Right ventricle myocardium inferior (tissue), 1 donor: ENCODE results near the gene USF1. TPM values are rescaled to one million over a fixed set of nuclear protein-coding genes. Genes with fewer than 3 reads are reported as not detected.
"Not testable (repeated sequence)": the region's sequence is repeated elsewhere in the genome, so short reads cannot be mapped to it uniquely, and the experiment has no call there.

Experiments used
- ATAC-seq: fragments of 200-7000 bp; cut with Tn5 transposase; one replicate; pipeline ENCODE4 v1.9.1; 2020; ENCODE audit warnings: mild to moderate bottlenecking, moderate library complexity
- DNase-seq: peaks from one replicate; pipeline ENCODE4 v3.0.0; 2021; ENCODE audit errors: missing footprints
- intact Hi-C: fragments of 100-400 bp; cut with DNase I; formaldehyde crosslinking; loops from one replicate; pipeline ENCODE4 v1.11.0; 2022
- total RNA-seq: library from RNA; stranded (reverse); fragmentation: NEBNext Ultra II Directional; extraction: Animal tissue kit (Norgen Biotek cat#: 25700); gene quantifications from one replicate; pipeline ENCODE4 v1.2.1, GENCODE V29; 2021
- donor health status: DM: no; HTN: yes; CAD: no; lungs with severe emphysema.

USF1 gene
- total RNA-seq, 1 donor from 2014 or later, result 33.7 TPM

GRCh38 chr1:161054805-161055204, 9.0 kb upstream of the USF1 start:
- DNase-seq, result no peak
- no peak for ATAC-seq
- intact Hi-C loops, result no loop called here

GRCh38 chr1:161054232-161054631, 8.5 kb upstream of the USF1 start:
- ATAC-seq (no peak), DNase-seq (no peak)
- intact Hi-C loops, result no loop called here

GRCh38 chr1:161052899-161053298, 7.1 kb upstream of the USF1 start:
- no peak for ATAC-seq
- DNase-seq, result no peak
- intact Hi-C loops, result no loop called here

- DNase-seq (no peak), ATAC-seq (no peak)
- intact Hi-C loops, result no loop called here
Observed at GRCh38 chr1:161051219-161051618, 5.4 kb upstream of the USF1 start.

GRCh38 chr1:161048949-161049722, 3.4 kb upstream of the USF1 start:
- intact Hi-C loops, result loop anchor here (5.0 kb wide), 1 partner anchor 83 kb away; the partner anchor contains the start of gene DEDD
- ATAC-seq (no peak), DNase-seq (no peak)

- no peak for ATAC-seq
- intact Hi-C loops, result loop anchor here (5.0 kb wide), 1 partner anchor 85 kb away; the partner anchor contains the start of gene DEDD
- no peak for DNase-seq
Observed at GRCh38 chr1:161047436-161048420, 2.0 kb upstream of the USF1 start.

- DNase-seq (no peak), ATAC-seq (no peak)
- intact Hi-C loops, result loop anchor here (1.0 to 5.0 kb wide), 2 partner anchors 51 to 86 kb away; partner anchors contain the start of gene DEDD
Observed at GRCh38 chr1:161046605-161047228, 940 bp upstream of the USF1 start.

GRCh38 chr1:161044908-161045735, 655 bp downstream of the USF1 start:
- ATAC-seq (peak; percentile 61), DNase-seq (peak; percentile 86)
- intact Hi-C loops, result loop anchor here (2.0 to 5.0 kb wide), 3 partner anchors 48 to 87 kb away; partner anchors contain the start of genes DEDD, NIT1 and PFDN2

- intact Hi-C loops, result loop anchor here (2.0 to 5.0 kb wide), 2 partner anchors 48 to 73 kb away; partner anchors contain the start of genes NIT1 and PFDN2
- ATAC-seq, result no peak
Observed at GRCh38 chr1:161044535-161044907, 1.3 kb downstream of the USF1 start.

GRCh38 chr1:161039546-161039945, 6.2 kb downstream of the USF1 start:
- DNase-seq, result no peak
- no peak for ATAC-seq
- intact Hi-C loops, result no loop called here

More at GRCh38 chr1:161044535-161044907, 1.3 kb downstream of the USF1 start:
- DNase-seq, result no peak

- intact Hi-C loops, result no loop called here
- no peak for ATAC-seq
- DNase-seq, result no peak
Observed at GRCh38 chr1:161039154-161039545, 6.6 kb downstream of the USF1 start.

- intact Hi-C loops, result no loop called here
- ATAC-seq, result peak; percentile 78
- peak; percentile 85 for DNase-seq
Observed at GRCh38 chr1:161038523-161039153, 7.1 kb downstream of the USF1 start, which contains the start of gene TSTD1. Gene TSTD1, minus strand, starts transcription at chr1:161038964. Its CDS starts 75 bp downstream, at chr1:161038889.

GRCh38 chr1:161037661-161038522, 7.9 kb downstream of the USF1 start:
- intact Hi-C loops, result no loop called here
- DNase-seq (no peak), ATAC-seq (peak; percentile 6)

GRCh38 chr1:161033751-161034150, 12.0 kb downstream of the USF1 start:
- no peak for DNase-seq
- ATAC-seq, result no peak
- intact Hi-C loops, result no loop called here

GRCh38 chr1:161032409-161032808, 13.4 kb downstream of the USF1 start:
- DNase-seq (no peak), ATAC-seq (no peak)
- intact Hi-C loops, result no loop called here

- no peak for DNase-seq
- intact Hi-C loops, result no loop called here
- no peak for ATAC-seq
Observed at GRCh38 chr1:161031874-161032273, 13.9 kb downstream of the USF1 start.

GRCh38 chr1:161029466-161029865, 16.3 kb downstream of the USF1 start:
- DNase-seq, intact Hi-C loops, ATAC-seq: not testable (repeated sequence)
